A204.1 (cell line): ENCODE results near the gene GPRC5A.

Source experiments
- FAIRE-seq: peaks from 2 replicates; lab custom pipeline; 2012; peaks lifted over from hg19 to GRCh38; lab: Jason Lieb, UNC

GPRC5A gene

GRCh38 chr12:12887471-12887870 lies 3.9 kb upstream of the GPRC5A start:
- FAIRE-seq: no peak

- FAIRE-seq: no peak
Measured at GRCh38 chr12:12889701-12890100, 1.7 kb upstream of the GPRC5A start.

- no peak for FAIRE-seq
Measured at GRCh38 chr12:12890543-12891079, 751 bp upstream of the GPRC5A start.

- no peak for FAIRE-seq
Measured at GRCh38 chr12:12891881-12892355, 556 bp downstream of the GPRC5A start.

GRCh38 chr12:12892681-12893141 lies 1.3 kb downstream of the GPRC5A start:
- no peak for FAIRE-seq

GRCh38 chr12:12893438-12893837 lies 2.1 kb downstream of the GPRC5A start:
- FAIRE-seq: no peak

- no peak for FAIRE-seq
Measured at GRCh38 chr12:12896260-12896659, 4.9 kb downstream of the GPRC5A start.

- no peak for FAIRE-seq
Measured at GRCh38 chr12:12897302-12897701, 5.9 kb downstream of the GPRC5A start.

GRCh38 chr12:12898136-12898717 lies 6.9 kb downstream of the GPRC5A start:
- FAIRE-seq: no peak

GRCh38 chr12:12898911-12899511 lies 7.6 kb downstream of the GPRC5A start:
- FAIRE-seq: no peak

- no peak for FAIRE-seq
Measured at GRCh38 chr12:12899530-12900380, 8.4 kb downstream of the GPRC5A start.

- no peak for FAIRE-seq
Measured at GRCh38 chr12:12900786-12901157, 9.4 kb downstream of the GPRC5A start.

GRCh38 chr12:12901158-12901791 lies 9.9 kb downstream of the GPRC5A start:
- FAIRE-seq: no peak

GRCh38 chr12:12902036-12902435 lies 10.7 kb downstream of the GPRC5A start:
- FAIRE-seq: no peak

GRCh38 chr12:12903642-12904609 lies 12.6 kb downstream of the GPRC5A start:
- no peak for FAIRE-seq

GRCh38 chr12:12907552-12907951 lies 16.2 kb downstream of the GPRC5A start:
- no peak for FAIRE-seq

- no peak for FAIRE-seq
Measured at GRCh38 chr12:12908252-12908651, 16.9 kb downstream of the GPRC5A start.

- FAIRE-seq: no peak
Measured at GRCh38 chr12:12908711-12909110, 17.3 kb downstream of the GPRC5A start.

GRCh38 chr12:12909228-12909994 lies 18.0 kb downstream of the GPRC5A start:
- no peak for FAIRE-seq

GRCh38 chr12:12909995-12910420 lies 18.6 kb downstream of the GPRC5A start:
- no peak for FAIRE-seq
